Stimulated activated CD8-positive, alpha-beta memory T cell treated with anti-CD3 and anti-CD28 coated beads, Interleukin-12 subunit alpha, Interleukin-12 subunit beta, amount 100 ng/mL, for 1 hour (primary cell): ENCODE data around the gene RUNX2.

Experiments used
- DNase-seq: peaks from one replicate; pipeline ENCODE4 v3.0.0-alpha.2; 2020; ENCODE audit warnings: low read depth

Gene RUNX2

DNA sequence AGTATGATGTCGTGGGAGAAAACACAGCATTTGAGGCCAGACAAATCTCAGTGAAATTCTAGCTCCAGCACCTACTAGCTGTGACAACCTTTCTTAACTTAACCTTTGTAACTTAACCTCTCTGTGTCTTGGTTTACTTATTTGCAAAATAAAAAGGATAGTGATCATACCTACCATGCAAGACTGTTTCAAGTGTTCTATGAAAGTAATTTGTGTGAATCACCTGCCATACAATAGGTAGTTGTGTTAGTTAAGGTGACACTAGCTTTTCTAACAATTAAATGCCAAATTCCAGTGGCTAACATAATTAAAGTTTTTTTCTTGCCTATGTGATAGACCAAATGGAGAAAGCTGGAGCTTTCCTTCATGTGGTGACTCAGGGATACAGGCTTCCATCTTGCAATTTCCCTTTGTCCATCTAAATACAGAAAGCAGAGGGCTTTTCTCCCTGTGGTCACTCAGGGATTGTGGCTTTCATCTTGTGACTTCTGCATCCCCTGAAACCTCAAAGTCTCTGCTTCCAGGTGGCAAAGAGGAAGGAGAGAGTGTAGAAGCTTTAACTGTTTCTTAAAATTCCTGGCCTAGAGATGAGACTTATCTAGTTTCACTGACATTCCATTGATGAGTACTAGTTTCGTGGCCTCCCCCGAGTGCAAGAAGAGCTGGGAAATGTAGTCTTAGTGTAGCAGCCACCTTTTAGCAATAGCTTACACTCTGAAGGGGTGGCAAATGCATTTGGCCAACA is 376.1 kb downstream of the RUNX2 start:
- no peak for DNase-seq

DNA sequence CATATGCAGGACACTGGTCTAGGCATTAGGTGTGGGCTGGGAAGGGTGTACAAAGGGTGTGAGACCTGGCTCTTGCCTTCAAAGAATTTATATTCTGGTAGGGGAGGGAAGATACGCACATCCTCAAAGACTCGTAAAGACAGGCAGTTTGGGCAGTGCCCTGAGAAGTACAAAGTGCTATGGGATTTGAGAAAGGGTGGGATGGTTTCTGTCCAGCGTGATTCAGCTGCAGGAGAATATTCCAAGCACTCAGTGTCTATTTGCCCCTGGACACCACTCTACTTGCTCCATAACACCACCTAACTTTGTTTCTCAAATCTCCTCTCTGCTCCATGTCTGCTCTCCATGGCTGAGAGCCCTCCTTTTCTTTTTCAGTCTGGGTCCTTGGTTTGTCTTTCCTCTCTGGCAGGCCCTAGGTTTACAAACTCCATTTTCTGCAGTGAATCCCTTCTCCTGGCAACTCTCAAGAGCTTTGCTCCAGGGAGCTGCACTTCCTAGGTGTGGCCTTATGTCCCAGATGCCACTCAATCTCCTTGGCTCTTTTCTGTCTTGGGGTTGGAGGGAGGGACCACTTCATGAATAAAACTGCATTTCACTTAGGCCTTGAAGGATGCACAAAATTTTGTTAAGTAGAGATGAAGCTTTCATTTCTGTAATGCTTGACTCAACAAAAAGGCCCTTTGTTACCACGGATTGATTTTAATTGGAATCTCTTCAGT is 377.2 kb downstream of the RUNX2 start:
- no peak for DNase-seq

DNA sequence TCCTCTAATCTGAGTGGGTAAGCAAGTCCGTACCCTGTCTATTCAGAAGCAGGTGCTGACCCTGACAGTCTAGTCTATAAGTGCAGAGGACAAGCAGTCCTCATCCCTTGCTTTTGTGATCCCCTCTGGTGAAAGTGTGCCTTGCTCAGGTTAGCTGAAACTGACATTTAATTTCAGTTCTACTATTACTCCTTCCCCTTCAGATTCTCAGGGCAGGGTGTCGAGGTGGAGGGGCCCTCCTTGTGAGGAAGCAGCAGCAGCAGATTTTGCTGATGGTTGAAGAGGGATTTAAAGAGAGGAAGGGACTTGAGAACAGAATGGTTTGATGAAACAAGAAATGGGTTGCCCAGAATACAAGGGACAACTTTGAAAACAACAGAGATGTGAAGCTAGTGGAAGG is 378.2 kb downstream of the RUNX2 start:
- no peak for DNase-seq

DNA sequence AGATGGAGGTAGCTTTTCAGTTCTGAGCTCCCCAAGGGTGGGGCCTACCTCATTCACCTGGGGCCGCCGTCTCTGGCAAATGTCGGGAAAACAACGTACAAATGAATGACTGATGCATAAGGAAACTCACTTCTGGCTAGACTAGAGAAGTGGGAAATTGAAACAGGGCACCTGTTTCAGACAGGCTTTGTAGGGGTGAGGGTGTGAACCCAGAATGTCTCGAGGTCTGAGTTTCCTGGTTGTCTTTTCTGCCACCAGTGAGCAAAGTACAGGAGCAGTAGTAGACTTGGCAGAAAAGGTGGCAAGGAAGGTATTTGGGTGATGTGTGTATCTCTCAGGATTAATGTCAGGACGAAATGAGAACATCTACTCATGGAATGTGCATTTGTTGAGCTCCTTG is 379.0 kb downstream of the RUNX2 start:
- DNase-seq, result no peak

DNA sequence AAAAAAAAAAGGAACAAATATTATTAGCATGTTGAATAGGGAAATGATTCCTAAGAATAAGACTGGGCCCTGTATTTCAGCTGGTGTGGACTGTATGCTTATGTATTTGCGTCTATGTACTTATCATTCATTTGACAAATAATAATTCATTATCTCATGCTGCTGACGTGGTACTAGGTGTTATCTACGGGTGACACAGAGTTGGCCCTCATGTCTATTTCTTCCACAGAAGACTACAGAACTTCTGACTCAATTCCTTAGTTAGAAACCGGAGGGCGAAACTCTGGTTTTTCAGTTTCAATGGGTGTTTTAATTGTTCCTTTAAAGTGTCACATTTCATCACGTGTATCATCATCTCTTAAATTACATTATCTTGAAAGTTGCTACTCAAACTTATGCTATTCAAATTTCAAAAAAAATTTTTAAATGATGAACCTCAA is 381.7 kb downstream of the RUNX2 start:
- no peak for DNase-seq

DNA sequence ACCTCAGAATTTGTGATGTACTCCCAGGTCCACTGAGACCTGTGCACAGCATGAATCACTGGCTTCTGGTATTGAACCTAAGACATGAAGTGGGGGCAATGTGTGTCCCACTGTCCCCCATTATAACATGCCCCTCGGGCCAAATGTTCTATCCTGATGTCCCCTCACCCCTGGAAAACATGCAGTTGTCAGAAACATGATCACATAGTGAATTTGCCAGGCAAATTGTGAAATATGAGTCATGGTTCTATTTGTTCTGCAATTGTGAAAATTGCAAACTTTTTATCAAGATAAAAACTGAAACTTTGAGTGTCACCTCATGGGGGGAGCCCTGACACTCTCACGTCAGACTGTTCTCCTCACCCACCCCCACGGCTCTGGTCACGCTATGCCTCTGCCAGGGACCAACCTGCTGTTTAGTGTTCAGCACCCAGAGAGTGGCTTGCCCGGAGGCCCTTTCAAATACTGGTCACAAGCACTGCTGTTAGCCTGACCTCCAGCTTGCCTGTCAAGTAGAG is 382.2 kb downstream of the RUNX2 start:
- DNase-seq, result no peak

DNA sequence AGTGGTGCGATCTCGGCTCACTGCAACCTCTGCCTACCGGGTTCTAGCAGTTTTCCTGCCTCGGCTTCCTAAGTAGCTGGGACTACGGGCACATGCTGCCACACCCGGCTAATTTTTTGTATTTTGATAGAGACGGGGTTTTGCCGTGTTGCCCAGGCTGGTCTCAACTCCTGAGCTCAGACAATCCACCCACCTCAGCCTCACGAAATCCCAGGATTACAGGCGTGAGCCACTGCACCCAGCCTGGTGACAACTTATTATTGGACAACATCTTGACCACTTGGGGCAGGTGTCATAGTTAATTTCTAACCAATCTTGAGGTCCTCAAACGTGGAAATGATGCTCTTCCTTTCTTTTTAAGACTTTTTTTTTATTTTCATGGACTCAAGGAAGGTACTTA is 383.9 kb downstream of the RUNX2 start:
- DNase-seq, result no peak

DNA sequence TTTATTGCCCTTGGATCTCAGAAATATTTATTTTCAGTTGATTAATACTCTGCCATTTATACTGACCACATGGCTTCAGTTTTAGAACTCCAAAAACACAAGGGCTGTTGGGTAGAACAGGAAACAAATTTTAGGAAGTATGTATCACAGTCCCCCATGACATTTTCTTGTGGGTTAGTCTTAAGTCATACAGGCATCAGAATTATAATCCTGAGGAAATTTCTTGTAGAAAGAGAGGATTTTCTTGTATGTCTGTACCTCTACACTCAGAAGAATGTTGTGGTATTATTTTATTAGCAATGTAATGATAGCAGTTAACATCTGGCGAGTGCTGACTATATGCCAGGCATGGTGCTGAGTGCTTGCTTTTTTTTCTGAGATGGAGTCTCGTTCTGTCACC is 384.7 kb downstream of the RUNX2 start:
- DNase-seq, result no peak
